ENCODE measurements around the gene CLMN. TPM values are rescaled to one million over a fixed set of nuclear protein-coding genes. Genes with fewer than 3 reads are reported as not detected.

Gene CLMN
- total and polyA plus RNA-seq, 2 donors (not counting 1 experiment from before 2014, with no cell fraction given): 9.6 to 51.5 TPM

DNA sequence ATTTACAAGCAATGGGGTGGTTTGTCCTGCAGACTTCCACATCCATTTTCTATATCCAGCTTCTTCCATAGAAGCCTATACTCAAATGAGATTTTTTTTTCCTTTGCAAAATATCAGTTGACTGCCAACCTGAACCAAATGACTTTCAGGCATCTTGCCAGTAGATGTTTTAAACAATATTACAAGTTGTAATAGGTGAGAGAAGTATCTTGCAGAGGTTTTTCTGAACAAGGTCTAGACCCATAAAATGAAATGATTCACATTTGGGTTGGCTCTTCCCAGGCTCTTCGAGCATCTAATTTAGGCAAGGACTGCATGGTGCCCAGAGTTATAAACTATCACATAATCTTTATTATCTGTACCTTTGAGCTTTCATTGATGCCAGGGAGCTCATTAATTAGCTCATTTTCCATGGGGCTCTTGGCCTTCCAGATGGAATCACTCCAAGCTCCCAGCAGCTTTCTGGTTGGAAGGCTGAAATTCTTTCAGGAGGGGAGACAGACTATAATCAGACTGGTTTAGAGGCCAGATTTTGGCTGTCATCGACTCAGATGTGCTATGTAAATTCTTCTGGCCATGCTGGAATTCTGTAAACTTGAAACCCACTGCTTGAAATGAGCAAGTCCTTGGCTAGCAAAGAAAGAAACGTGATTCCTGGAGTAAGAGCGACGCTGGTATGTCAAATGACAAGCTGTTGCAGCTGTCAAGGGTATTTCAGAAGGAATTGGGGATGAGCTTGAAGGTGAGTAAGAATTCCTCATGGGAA is 130.2 kb downstream of the CLMN start:
- Histone ChIP-seq H3K79me2 (ENCODE audit: control insufficient read depth, insufficient read depth, low read length) (no peaks in the 10 kb centered on the region), H3K4me3 (ENCODE audit: control extremely low read depth in 1 of 5, extremely low read depth in 1 of 5, insufficient read depth in 1 of 5, low read depth in 2 of 5, low read length in 4 of 5) (no peak overlapping the region), H3K36me3 (replicated peaks in 1 of 2; ENCODE audit: control extremely low read depth in 1 of 2, control insufficient read depth in 1 of 2, extremely low read depth in 1 of 2, insufficient read depth in 2 of 2, low read length in 1 of 2) (no peaks in the 10 kb centered on the region), H4K20me1 (ENCODE audit: control insufficient read depth, insufficient read depth, low read length, poor library complexity, severe bottlenecking) (no peaks in the 10 kb centered on the region), H3K27me3 (replicated peaks in 1 of 4; ENCODE audit: control extremely low read depth in 1 of 4, control insufficient read depth in 3 of 4, insufficient read depth in 4 of 4, low read length in 3 of 4) (peaks cover 0 to 13% (median 3%) of the 10 kb centered on the region in 4 experiments), H3K9me3 (ENCODE audit: control extremely low read depth in 1 of 3, control insufficient read depth in 2 of 3, insufficient read depth in 1 of 3, low read length in 2 of 3) (peaks cover 0 to 6% (median 0%) of the 10 kb centered on the region in 3 donors), H3K27ac (ENCODE audit: low read length in 2 of 2) (no peak overlapping the region), H3K9ac (ENCODE audit: low read length) (no peak overlapping the region), H3K4me1 (ENCODE audit: control insufficient read depth in 2 of 2, insufficient read depth in 2 of 2, low read length in 2 of 2) (peaks cover 5 to 6% of the 10 kb centered on the region in 2 donors), H3K4me2 (replicated peaks; ENCODE audit: low read depth, low read length, poor library complexity, severe bottlenecking) (no peak overlapping the region), H2AFZ (ENCODE audit: insufficient read depth, low read depth, low read length, poor library complexity, severe bottlenecking) (no peak overlapping the region)
- no peak for TF ChIP-seq EZH2 (IDR thresholded peaks at IDR 0.05; ENCODE audit: borderline replicate concordance, insufficient read depth, low read depth, low read length, poor library complexity, severe bottlenecking)
- peaks cover 15% of the 10 kb centered on the region for H3K27me3 Mint-ChIP-seq
- intact Hi-C loops (cut with micrococcal nuclease): no loop called here
- DNase-seq (no peak), ATAC-seq (ENCODE audit: low read depth) (no peak)
- no peak overlapping the region for H3K4me3 Mint-ChIP-seq
- H3K9me3 Mint-ChIP-seq (ENCODE audit: insufficient read depth): peaks cover 3% of the 10 kb centered on the region
- WGBS (ENCODE audit: insufficient coverage): 96% methylated on average over 5 of the region's 5 CpGs
- H3K4me1 Mint-ChIP-seq: peaks cover 11% of the 10 kb centered on the region
- ChIA-PET POLR2A (no interaction called here), CTCF (no interaction called here)
- no peak overlapping the region for H3K27ac Mint-ChIP-seq

DNA sequence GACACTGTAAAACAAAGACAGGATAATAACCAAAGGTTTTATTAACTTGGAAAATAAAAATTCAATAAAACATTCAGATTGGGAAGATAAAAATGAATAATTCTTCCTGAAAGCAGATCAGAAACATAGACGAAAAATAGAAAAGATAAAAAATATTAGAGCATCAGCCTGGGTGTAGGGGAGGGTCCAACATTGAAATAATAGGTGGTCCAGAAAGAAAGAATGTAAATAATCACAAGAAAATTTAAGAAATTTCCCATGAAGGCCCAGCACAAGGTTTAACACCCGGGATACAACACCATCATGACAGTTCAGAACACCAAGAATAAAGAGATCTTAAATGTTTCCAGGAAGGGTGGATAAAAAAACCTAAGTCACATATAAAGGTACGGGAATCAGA is 131.3 kb downstream of the CLMN start:
- no peak for TF ChIP-seq EZH2 (IDR thresholded peaks at IDR 0.05; ENCODE audit: borderline replicate concordance, insufficient read depth, low read depth, low read length, poor library complexity, severe bottlenecking)
- TF ChIP-seq, protein P1, sequence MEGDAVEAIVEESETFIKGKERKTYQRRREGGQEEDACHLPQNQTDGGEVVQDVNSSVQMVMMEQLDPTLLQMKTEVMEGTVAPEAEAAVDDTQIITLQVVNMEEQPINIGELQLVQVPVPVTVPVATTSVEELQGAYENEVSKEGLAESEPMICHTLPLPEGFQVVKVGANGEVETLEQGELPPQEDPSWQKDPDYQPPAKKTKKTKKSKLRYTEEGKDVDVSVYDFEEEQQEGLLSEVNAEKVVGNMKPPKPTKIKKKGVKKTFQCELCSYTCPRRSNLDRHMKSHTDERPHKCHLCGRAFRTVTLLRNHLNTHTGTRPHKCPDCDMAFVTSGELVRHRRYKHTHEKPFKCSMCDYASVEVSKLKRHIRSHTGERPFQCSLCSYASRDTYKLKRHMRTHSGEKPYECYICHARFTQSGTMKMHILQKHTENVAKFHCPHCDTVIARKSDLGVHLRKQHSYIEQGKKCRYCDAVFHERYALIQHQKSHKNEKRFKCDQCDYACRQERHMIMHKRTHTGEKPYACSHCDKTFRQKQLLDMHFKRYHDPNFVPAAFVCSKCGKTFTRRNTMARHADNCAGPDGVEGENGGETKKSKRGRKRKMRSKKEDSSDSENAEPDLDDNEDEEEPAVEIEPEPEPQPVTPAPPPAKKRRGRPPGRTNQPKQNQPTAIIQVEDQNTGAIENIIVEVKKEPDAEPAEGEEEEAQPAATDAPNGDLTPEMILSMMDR (IDR thresholded peaks at IDR 0.05): no peak
- Histone ChIP-seq H3K4me3 (ENCODE audit: control extremely low read depth in 1 of 5, extremely low read depth in 1 of 5, insufficient read depth in 1 of 5, low read depth in 2 of 5, low read length in 4 of 5) (no peak overlapping the region), H3K36me3 (replicated peaks in 1 of 2; ENCODE audit: control extremely low read depth in 1 of 2, control insufficient read depth in 1 of 2, extremely low read depth in 1 of 2, insufficient read depth in 2 of 2, low read length in 1 of 2) (no peaks in the 10 kb centered on the region), H4K20me1 (ENCODE audit: control insufficient read depth, insufficient read depth, low read length, poor library complexity, severe bottlenecking) (no peaks in the 10 kb centered on the region), H3K27ac (ENCODE audit: low read length in 2 of 2) (no peak overlapping the region), H3K9ac (ENCODE audit: low read length) (no peak overlapping the region), H2AFZ (ENCODE audit: insufficient read depth, low read depth, low read length, poor library complexity, severe bottlenecking) (no peak overlapping the region), H3K79me2 (ENCODE audit: control insufficient read depth, insufficient read depth, low read length) (no peaks in the 10 kb centered on the region), H3K27me3 (replicated peaks in 1 of 4; ENCODE audit: control extremely low read depth in 1 of 4, control insufficient read depth in 3 of 4, insufficient read depth in 4 of 4, low read length in 3 of 4) (peaks cover 0 to 13% (median 4%) of the 10 kb centered on the region in 4 experiments), H3K9me3 (ENCODE audit: control extremely low read depth in 1 of 3, control insufficient read depth in 2 of 3, insufficient read depth in 1 of 3, low read length in 2 of 3) (peaks cover 0 to 6% (median 0%) of the 10 kb centered on the region in 3 donors), H3K4me2 (replicated peaks; ENCODE audit: low read depth, low read length, poor library complexity, severe bottlenecking) (no peak overlapping the region), H3K4me1 (ENCODE audit: control insufficient read depth in 2 of 2, insufficient read depth in 2 of 2, low read length in 2 of 2) (peaks cover 5 to 6% of the 10 kb centered on the region in 2 donors)
- ChIA-PET CTCF (no interaction called here), POLR2A (no interaction called here)
- Mint-ChIP-seq H3K4me3 (no peak overlapping the region), H3K27me3 (peaks cover 20% of the 10 kb centered on the region), H3K4me1 (peaks cover 11% of the 10 kb centered on the region), H3K27ac (no peak overlapping the region), H3K9me3 (ENCODE audit: insufficient read depth) (peaks cover 3% of the 10 kb centered on the region)
- no CpG with 5 or more reads among the region's 3 CpGs for WGBS (ENCODE audit: insufficient coverage)
- intact Hi-C loops (cut with micrococcal nuclease): no loop called here
- ATAC-seq (ENCODE audit: low read depth): no peak
- DNase-seq: no peak
